ENCODE results near the gene EPN2. TPM values are rescaled to one million over a fixed set of nuclear protein-coding genes. Genes with fewer than 3 reads are reported as not detected.

The EPN2 gene
- total and polyA plus RNA-seq, 2 donors (not counting 1 experiment from before 2014, with no cell fraction given), result 23.8 to 36.0 TPM

DNA sequence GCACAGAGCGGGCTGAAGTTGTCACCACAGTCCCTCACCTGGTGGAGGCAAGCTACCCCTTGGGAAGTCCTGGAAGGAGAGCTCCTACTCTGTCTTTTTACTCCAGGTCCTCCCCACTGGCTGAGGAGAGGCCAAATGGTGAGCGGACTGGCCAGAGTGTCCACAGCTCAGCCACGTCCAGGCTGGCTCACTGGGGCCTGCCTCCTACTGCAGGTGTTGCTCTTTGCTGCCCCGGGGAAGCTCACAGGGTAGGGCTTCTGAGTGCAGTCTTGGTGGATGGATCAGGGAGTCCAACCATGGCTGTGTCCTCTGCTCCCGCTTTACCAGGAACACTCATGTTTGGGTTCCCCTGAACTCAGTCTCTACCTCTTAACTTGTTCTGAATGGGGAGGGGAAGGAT lies 122.7 kb downstream of the EPN2 start:
- DNase-seq (ENCODE audit: low read depth in 2 of 2), result no peak
- TF ChIP-seq, protein P1, sequence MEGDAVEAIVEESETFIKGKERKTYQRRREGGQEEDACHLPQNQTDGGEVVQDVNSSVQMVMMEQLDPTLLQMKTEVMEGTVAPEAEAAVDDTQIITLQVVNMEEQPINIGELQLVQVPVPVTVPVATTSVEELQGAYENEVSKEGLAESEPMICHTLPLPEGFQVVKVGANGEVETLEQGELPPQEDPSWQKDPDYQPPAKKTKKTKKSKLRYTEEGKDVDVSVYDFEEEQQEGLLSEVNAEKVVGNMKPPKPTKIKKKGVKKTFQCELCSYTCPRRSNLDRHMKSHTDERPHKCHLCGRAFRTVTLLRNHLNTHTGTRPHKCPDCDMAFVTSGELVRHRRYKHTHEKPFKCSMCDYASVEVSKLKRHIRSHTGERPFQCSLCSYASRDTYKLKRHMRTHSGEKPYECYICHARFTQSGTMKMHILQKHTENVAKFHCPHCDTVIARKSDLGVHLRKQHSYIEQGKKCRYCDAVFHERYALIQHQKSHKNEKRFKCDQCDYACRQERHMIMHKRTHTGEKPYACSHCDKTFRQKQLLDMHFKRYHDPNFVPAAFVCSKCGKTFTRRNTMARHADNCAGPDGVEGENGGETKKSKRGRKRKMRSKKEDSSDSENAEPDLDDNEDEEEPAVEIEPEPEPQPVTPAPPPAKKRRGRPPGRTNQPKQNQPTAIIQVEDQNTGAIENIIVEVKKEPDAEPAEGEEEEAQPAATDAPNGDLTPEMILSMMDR (conservative IDR thresholded peaks at IDR 0.05 in 1 of 2, IDR thresholded peaks at IDR 0.05 in 1 of 2; ENCODE audit: low read depth in 1 of 2, low read length in 2 of 2), result no peak
- no peak for TF ChIP-seq EZH2 (IDR thresholded peaks at IDR 0.05; ENCODE audit: low read length, missing control alignments)
- no peaks in the 10 kb centered on the region for H3K79me2 ChIP-seq (ENCODE audit: control insufficient read depth, insufficient read depth, low read length)
- H3K36me3 ChIP-seq (ENCODE audit: control insufficient read depth, insufficient read depth, low read length), result peaks cover 5% of the 10 kb centered on the region
- H3K9ac ChIP-seq (ENCODE audit: insufficient read depth, low read length), result no peak overlapping the region
- H4K20me1 ChIP-seq (ENCODE audit: control insufficient read depth, extremely low read depth, insufficient read depth, low read length), result no peaks in the 10 kb centered on the region
- no peak overlapping the region for H3K4me3 ChIP-seq (replicated peaks in 1 of 4; ENCODE audit: control extremely low read depth in 1 of 4, insufficient read depth in 1 of 4, low read depth in 3 of 4, low read length in 4 of 4)
- no peak overlapping the region for H3K4me2 ChIP-seq (ENCODE audit: extremely low read depth, insufficient read depth, low read length)
- no peaks in the 10 kb centered on the region for H3K27me3 ChIP-seq (ENCODE audit: control insufficient read depth, insufficient read depth, low read length)
- H3K27ac ChIP-seq (ENCODE audit: insufficient read depth, low read length), result no peak overlapping the region
- no peak overlapping the region for H2AFZ ChIP-seq (ENCODE audit: low read length)
- H3K4me1 ChIP-seq (ENCODE audit: control insufficient read depth, extremely low read depth, insufficient read depth, low read length), result peaks cover 12% of the 10 kb centered on the region
- H3K9me3 ChIP-seq (ENCODE audit: control insufficient read depth, insufficient read depth, low read depth, low read length), result no peaks in the 10 kb centered on the region

DNA sequence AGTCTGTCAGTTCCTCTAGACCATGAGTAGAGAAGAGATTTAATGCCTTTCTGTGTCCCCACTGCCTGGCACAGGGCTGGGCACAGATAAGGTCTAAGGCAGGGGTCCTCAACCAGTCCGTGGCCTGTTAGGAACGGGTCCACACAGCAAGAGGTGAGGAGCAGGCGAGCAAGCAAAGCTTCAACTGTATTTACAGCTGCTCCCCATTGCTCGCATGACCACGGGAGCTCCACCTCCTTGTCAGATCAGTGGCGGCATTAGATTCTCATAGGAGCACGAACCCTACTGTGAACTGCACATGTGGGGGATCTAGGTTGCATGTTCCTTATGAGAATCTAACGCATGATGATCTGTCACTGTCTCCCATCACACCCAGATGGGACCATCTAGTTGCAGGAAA lies 123.6 kb downstream of the EPN2 start:
- Histone ChIP-seq H3K27me3 (ENCODE audit: control insufficient read depth, insufficient read depth, low read length) (no peaks in the 10 kb centered on the region), H3K4me1 (ENCODE audit: control insufficient read depth, extremely low read depth, insufficient read depth, low read length) (peaks cover 12% of the 10 kb centered on the region), H3K79me2 (ENCODE audit: control insufficient read depth, insufficient read depth, low read length) (no peaks in the 10 kb centered on the region), H4K20me1 (ENCODE audit: control insufficient read depth, extremely low read depth, insufficient read depth, low read length) (no peaks in the 10 kb centered on the region), H3K36me3 (ENCODE audit: control insufficient read depth, insufficient read depth, low read length) (peaks cover 5% of the 10 kb centered on the region), H3K9me3 (ENCODE audit: control insufficient read depth, insufficient read depth, low read depth, low read length) (no peaks in the 10 kb centered on the region), H3K4me2 (ENCODE audit: extremely low read depth, insufficient read depth, low read length) (no peak overlapping the region), H3K27ac (ENCODE audit: insufficient read depth, low read length) (no peak overlapping the region), H3K4me3 (replicated peaks in 1 of 4; ENCODE audit: control extremely low read depth in 1 of 4, insufficient read depth in 1 of 4, low read depth in 3 of 4, low read length in 4 of 4) (no peak overlapping the region), H2AFZ (ENCODE audit: low read length) (no peak overlapping the region), H3K9ac (ENCODE audit: insufficient read depth, low read length) (no peak overlapping the region)
- no peak for DNase-seq (ENCODE audit: low read depth in 2 of 2)
- no peak for TF ChIP-seq EZH2 (IDR thresholded peaks at IDR 0.05; ENCODE audit: low read length, missing control alignments)
- TF ChIP-seq, protein P1 (conservative IDR thresholded peaks at IDR 0.05 in 1 of 2, IDR thresholded peaks at IDR 0.05 in 1 of 2; ENCODE audit: low read depth in 1 of 2, low read length in 2 of 2), result no peak

DNA sequence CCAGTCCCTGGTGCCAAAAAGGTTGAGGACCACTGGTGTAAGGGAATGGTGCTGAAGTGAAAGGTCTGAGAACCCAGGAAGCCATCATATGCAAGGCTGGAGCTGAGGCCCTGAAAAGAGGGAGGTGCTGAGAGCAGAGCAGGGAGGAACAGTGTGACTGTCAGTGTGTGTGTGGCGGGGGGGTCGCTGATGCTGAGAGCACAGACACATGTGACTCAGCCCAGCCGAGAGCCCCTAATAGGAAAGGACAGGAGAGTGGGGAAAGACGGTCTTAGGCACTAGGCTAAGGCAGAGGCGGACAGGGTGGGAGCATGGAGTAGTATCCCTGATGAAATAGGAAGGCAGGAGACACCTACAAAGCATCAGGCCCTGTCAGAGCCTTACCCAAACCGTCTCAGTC lies 124.2 kb downstream of the EPN2 start:
- no peak overlapping the region for H2AFZ ChIP-seq (ENCODE audit: low read length)
- H3K79me2 ChIP-seq (ENCODE audit: control insufficient read depth, insufficient read depth, low read length), result no peaks in the 10 kb centered on the region
- H3K4me2 ChIP-seq (ENCODE audit: extremely low read depth, insufficient read depth, low read length), result peak overlapping the region; percentile 74
- peaks cover 5% of the 10 kb centered on the region for H3K36me3 ChIP-seq (ENCODE audit: control insufficient read depth, insufficient read depth, low read length)
- no peaks in the 10 kb centered on the region for H4K20me1 ChIP-seq (ENCODE audit: control insufficient read depth, extremely low read depth, insufficient read depth, low read length)
- no peak overlapping the region for H3K9ac ChIP-seq (ENCODE audit: insufficient read depth, low read length)
- TF ChIP-seq, protein P1 (conservative IDR thresholded peaks at IDR 0.05 in 1 of 2, IDR thresholded peaks at IDR 0.05 in 1 of 2; ENCODE audit: low read depth in 1 of 2, low read length in 2 of 2), result no peak
- no peak for TF ChIP-seq EZH2 (IDR thresholded peaks at IDR 0.05; ENCODE audit: low read length, missing control alignments)
- no peak for DNase-seq (ENCODE audit: low read depth in 2 of 2)
- H3K27ac ChIP-seq (ENCODE audit: insufficient read depth, low read length), result no peak overlapping the region
- H3K4me3 ChIP-seq (replicated peaks in 1 of 4; ENCODE audit: control extremely low read depth in 1 of 4, insufficient read depth in 1 of 4, low read depth in 3 of 4, low read length in 4 of 4), result peak overlapping the region in 1 of 4 experiments; percentile 75
- H3K27me3 ChIP-seq (ENCODE audit: control insufficient read depth, insufficient read depth, low read length), result no peaks in the 10 kb centered on the region
- peaks cover 12% of the 10 kb centered on the region for H3K4me1 ChIP-seq (ENCODE audit: control insufficient read depth, extremely low read depth, insufficient read depth, low read length)
- H3K9me3 ChIP-seq (ENCODE audit: control insufficient read depth, insufficient read depth, low read depth, low read length), result no peaks in the 10 kb centered on the region
